Measurements from ENCODE around the gene TIAM2. TPM values are rescaled to one million over a fixed set of nuclear protein-coding genes. Genes with fewer than 3 reads are reported as not detected.
"Not testable (repeated sequence)": the region's sequence is repeated elsewhere in the genome, so short reads cannot be mapped to it uniquely, and the experiment has no call there.

The TIAM2 gene
- total RNA-seq, 1 experiment from 2014 or later, result 3.8 TPM

DNA sequence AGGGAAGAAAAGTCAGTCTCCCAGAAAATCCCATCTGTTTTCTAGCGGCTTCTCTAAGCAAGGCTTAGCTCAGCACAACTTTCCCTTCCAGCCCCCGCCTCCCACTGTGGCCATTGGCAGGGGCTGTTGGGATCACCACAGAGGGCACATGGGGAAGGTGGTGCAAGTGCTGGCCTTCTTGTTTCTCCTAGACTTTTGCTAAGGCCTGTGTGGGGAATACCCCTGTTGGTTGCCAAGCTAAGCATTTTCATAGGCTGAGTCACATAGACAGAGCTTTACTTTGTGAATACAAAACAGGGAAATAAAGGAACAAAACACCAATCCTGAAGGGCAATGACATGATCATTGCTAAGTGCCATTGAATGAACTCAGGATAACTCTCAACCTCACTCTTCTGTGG, 32.4 kb upstream of the TIAM2 start:
- intact Hi-C loops (cut with micrococcal nuclease; ENCODE audit: unreplicated experiment), result no loop called here
- no peaks in the 10 kb centered on the region for H3K36me3 Mint-ChIP-seq (ENCODE audit: insufficient read depth, unreplicated experiment)
- no peak for DNase-seq
- no peak overlapping the region for H3K4me3 ChIP-seq (ENCODE audit: low read depth, low read length)
- no peaks in the 10 kb centered on the region for H3K36me3 ChIP-seq (ENCODE audit: control insufficient read depth, insufficient read depth, low read length)
- H3K27me3 ChIP-seq (replicated peaks; ENCODE audit: control insufficient read depth, insufficient read depth, low read length), result no peaks in the 10 kb centered on the region
- H3K9me3 Mint-ChIP-seq (ENCODE audit: unreplicated experiment), result no peaks in the 10 kb centered on the region
- BruUV-seq (replicated peaks), result no TSS peak
- ChIA-PET CTCF (no interaction called here), POLR2A (no interaction called here)
- peaks cover 17% of the 10 kb centered on the region for H3K4me1 Mint-ChIP-seq (ENCODE audit: low read depth, unreplicated experiment)
- TF ChIP-seq CTCF (IDR thresholded peaks at IDR 0.05; ENCODE audit: insufficient read depth in 1 of 2, low read depth in 1 of 2, low read length in 1 of 2, severe bottlenecking in 1 of 2, unreplicated experiment in 1 of 2), result no peak
- no peak overlapping the region for H3K4me3 Mint-ChIP-seq (ENCODE audit: unreplicated experiment)
- H3K4me1 ChIP-seq, result peaks cover 37% of the 10 kb centered on the region
- H3K9me3 ChIP-seq, result 0 out of 2 replicates have a peak, but pooled peaks cover 2% of the 10 kb centered on the region
- H3K27ac Mint-ChIP-seq (ENCODE audit: unreplicated experiment), result peak overlapping the region; percentile 46
- no peaks in the 10 kb centered on the region for H3K27me3 Mint-ChIP-seq (ENCODE audit: insufficient read depth, unreplicated experiment)

DNA sequence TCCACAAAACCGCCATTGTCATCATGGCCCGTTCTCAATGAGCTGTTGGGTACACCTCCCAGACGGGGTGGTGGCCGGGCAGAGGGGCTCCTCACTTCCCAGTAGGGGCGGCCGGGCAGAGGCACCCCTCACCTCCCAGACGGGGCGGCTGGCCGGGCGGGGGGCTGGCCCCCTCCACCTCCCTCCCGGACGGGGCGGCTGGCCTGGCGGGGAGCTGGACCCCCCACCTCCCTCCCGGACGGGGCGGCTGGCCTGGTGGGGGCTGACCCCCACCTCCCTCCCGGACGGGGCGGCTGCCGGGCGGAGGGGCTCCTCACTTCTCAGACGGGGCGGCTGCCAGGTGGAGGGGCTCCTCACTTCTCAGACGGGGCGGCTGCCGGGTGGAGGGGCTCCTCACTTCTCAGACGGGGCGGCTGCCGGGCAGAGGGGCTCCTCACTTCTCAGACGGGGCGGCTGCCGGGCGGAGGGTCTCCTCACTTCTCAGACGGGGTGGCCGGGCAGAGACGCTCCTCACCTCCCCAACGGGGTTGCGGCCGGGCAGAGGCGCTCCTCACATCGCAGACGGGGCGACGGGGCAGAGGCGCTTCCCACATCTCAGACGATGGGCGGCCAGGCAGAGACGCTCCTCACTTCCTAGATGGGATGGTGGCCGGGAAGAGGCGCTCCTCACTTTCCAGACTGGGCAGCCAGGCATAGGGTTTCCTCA, 28.9 kb upstream of the TIAM2 start:
- DNase-seq; H3K27ac Mint-ChIP-seq (ENCODE audit: unreplicated experiment); H3K9me3 ChIP-seq; BruUV-seq (replicated peaks); H3K27me3 ChIP-seq (replicated peaks; ENCODE audit: control insufficient read depth, insufficient read depth, low read length); H3K4me1 Mint-ChIP-seq (ENCODE audit: low read depth, unreplicated experiment); H3K4me3 Mint-ChIP-seq (ENCODE audit: unreplicated experiment); H3K4me3 ChIP-seq (ENCODE audit: low read depth, low read length); H3K9me3 Mint-ChIP-seq (ENCODE audit: unreplicated experiment); H3K36me3 Mint-ChIP-seq (ENCODE audit: insufficient read depth, unreplicated experiment); H3K36me3 ChIP-seq (ENCODE audit: control insufficient read depth, insufficient read depth, low read length); intact Hi-C loops (cut with micrococcal nuclease; ENCODE audit: unreplicated experiment); CTCF ChIA-PET; POLR2A ChIA-PET; H3K27me3 Mint-ChIP-seq (ENCODE audit: insufficient read depth, unreplicated experiment): not testable (repeated sequence)
- H3K4me1 ChIP-seq, result peaks cover 25% of the 10 kb centered on the region

GRCh38 chr6:154969796-154970195, 25.3 kb upstream of the TIAM2 start:
- Histone ChIP-seq H3K4me3 (ENCODE audit: low read depth, low read length) (no peak overlapping the region), H3K9me3 (0 out of 2 replicates have a peak, but pooled peaks cover 2% of the 10 kb centered on the region), H3K4me1 (peaks cover 4% of the 10 kb centered on the region), H3K36me3 (ENCODE audit: control insufficient read depth, insufficient read depth, low read length) (no peaks in the 10 kb centered on the region), H3K27me3 (replicated peaks; ENCODE audit: control insufficient read depth, insufficient read depth, low read length) (no peaks in the 10 kb centered on the region)
- Mint-ChIP-seq H3K36me3 (ENCODE audit: insufficient read depth, unreplicated experiment) (no peaks in the 10 kb centered on the region), H3K4me1 (ENCODE audit: low read depth, unreplicated experiment) (no peaks in the 10 kb centered on the region), H3K4me3 (ENCODE audit: unreplicated experiment) (no peak overlapping the region), H3K9me3 (ENCODE audit: unreplicated experiment) (no peaks in the 10 kb centered on the region), H3K27ac (ENCODE audit: unreplicated experiment) (no peak overlapping the region), H3K27me3 (ENCODE audit: insufficient read depth, unreplicated experiment) (no peaks in the 10 kb centered on the region)
- ChIA-PET CTCF (no interaction called here), POLR2A (no interaction called here)
- no peak for TF ChIP-seq CTCF (IDR thresholded peaks at IDR 0.05; ENCODE audit: insufficient read depth in 1 of 2, low read depth in 1 of 2, low read length in 1 of 2, severe bottlenecking in 1 of 2, unreplicated experiment in 1 of 2)
- DNase-seq, result no peak
- intact Hi-C loops (cut with micrococcal nuclease; ENCODE audit: unreplicated experiment), result no loop called here
- no TSS peak for BruUV-seq (replicated peaks)

All from Caco-2 (cell line).